Spleen (tissue), 7 donors: Measurements from ENCODE around the gene DOCK1.

Experiments used
- POLR2A ChIP-seq, 3 donors: fragments of 450-650 bp; IDR thresholded peaks; one replicate each; pipeline ENCODE4 v1.5.1; 2017; ENCODE audit warnings: antibody characterized with exemption in 3 of 3, mild to moderate bottlenecking in 1 of 3
- POLR2AphosphoS5 ChIP-seq, 3 donors: sonication (generic); formaldehyde crosslinking; IDR thresholded peaks; one replicate each; pipeline ENCODE4 v1.5.1; 2017; ENCODE audit warnings: antibody characterized with exemption in 3 of 3
- TF ChIP-seq, protein P1 (sequence below), 11 experiments: fragments of 200-600 bp in 7 of 11; fragments of 450-650 bp in 4 of 11; sonication (generic) in 4 of 11; IDR thresholded peaks in 8 of 11; conservative IDR thresholded peaks in 3 of 11; 1 replicate in 7 of 11; 2 replicates in 4 of 11; pipeline versions ENCODE4 v1.4.0 to v1.8.0; 2016 to 2021; ENCODE audit warnings: antibody characterized with exemption in 11 of 11, inconsistent platforms in 4 of 11, mild to moderate bottlenecking in 1 of 11
- donor health status: DM: no; HTN: no; CAD: no; lungs with moderate emphysema.
- donor health status: DM: no; HTN: no; CAD: no.
- donor health status: DM: no; HTN: no; CAD: no.

DNA sequence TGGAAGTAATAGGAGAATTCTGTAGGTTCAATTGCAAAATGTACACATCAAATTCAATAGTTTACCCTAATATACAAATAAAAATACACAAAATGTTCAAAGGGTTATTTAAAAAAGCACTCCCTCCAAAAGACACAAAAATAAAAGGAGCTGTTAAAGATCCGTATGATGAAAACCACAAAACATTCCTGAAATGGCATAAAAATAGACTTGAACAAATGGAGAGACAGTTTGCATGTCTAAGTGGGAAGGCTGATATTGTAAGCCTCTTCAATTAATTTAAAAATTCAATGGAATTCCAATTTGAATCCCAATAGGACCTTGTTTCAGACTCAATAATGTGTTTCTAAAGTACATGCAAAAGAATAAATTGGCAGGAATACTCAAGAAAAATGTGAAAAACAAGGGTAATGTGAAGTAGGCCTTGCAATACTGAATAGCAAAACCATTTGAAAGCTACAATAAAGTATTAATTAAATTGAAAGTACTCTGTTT, 329.1 kb downstream of the DOCK1 start:
- TF ChIP-seq, protein P1, sequence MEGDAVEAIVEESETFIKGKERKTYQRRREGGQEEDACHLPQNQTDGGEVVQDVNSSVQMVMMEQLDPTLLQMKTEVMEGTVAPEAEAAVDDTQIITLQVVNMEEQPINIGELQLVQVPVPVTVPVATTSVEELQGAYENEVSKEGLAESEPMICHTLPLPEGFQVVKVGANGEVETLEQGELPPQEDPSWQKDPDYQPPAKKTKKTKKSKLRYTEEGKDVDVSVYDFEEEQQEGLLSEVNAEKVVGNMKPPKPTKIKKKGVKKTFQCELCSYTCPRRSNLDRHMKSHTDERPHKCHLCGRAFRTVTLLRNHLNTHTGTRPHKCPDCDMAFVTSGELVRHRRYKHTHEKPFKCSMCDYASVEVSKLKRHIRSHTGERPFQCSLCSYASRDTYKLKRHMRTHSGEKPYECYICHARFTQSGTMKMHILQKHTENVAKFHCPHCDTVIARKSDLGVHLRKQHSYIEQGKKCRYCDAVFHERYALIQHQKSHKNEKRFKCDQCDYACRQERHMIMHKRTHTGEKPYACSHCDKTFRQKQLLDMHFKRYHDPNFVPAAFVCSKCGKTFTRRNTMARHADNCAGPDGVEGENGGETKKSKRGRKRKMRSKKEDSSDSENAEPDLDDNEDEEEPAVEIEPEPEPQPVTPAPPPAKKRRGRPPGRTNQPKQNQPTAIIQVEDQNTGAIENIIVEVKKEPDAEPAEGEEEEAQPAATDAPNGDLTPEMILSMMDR (IDR thresholded peaks at IDR 0.05 in 8 of 11, conservative IDR thresholded peaks at IDR 0.05 in 3 of 11): no peak
- TF ChIP-seq POLR2A (IDR thresholded peaks at IDR 0.05) (no peak), POLR2AphosphoS5 (IDR thresholded peaks at IDR 0.05) (no peak)
